Measurements from ENCODE around the gene POSTN.
A peak's percentile ranks its signal among the peaks of the same experiment; 100 is the strongest.

DNA sequence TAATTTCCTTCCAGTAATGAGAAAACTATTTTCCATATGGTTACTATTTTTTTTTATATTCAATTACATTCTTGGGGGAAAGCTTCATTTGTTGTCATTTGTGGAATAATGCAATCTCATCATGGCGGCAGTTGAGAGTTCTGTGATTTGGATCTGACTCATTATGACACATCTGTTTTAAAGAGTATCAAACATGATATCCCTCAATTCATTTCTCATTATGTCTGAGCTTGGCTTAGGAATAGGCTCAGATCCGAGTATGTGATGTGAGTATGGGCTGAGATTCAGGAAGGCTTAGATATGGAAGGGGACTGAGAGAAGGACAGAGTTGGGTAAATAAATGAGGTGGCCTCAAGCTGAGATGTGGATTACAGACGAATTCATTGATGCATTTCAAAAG, 64.4 kb downstream of the POSTN start:
- TF ChIP-seq, protein P1, sequence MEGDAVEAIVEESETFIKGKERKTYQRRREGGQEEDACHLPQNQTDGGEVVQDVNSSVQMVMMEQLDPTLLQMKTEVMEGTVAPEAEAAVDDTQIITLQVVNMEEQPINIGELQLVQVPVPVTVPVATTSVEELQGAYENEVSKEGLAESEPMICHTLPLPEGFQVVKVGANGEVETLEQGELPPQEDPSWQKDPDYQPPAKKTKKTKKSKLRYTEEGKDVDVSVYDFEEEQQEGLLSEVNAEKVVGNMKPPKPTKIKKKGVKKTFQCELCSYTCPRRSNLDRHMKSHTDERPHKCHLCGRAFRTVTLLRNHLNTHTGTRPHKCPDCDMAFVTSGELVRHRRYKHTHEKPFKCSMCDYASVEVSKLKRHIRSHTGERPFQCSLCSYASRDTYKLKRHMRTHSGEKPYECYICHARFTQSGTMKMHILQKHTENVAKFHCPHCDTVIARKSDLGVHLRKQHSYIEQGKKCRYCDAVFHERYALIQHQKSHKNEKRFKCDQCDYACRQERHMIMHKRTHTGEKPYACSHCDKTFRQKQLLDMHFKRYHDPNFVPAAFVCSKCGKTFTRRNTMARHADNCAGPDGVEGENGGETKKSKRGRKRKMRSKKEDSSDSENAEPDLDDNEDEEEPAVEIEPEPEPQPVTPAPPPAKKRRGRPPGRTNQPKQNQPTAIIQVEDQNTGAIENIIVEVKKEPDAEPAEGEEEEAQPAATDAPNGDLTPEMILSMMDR (conservative IDR thresholded peaks at IDR 0.05; ENCODE audit: low read depth, low read length): no peak
- TF ChIP-seq ELK1 (IDR thresholded peaks at IDR 0.05; ENCODE audit: borderline replicate concordance, low read depth, low read length) (no peak), CEBPB (IDR thresholded peaks at IDR 0.05; ENCODE audit: low read depth, low read length) (peak; percentile 72), RAD21 (IDR thresholded peaks at IDR 0.05; ENCODE audit: low read length) (no peak), POLR2A (IDR thresholded peaks at IDR 0.05; ENCODE audit: low read depth, low read length) (peak; percentile 45; the same call in 1 of the 2 replicates), MAZ (IDR thresholded peaks at IDR 0.05; ENCODE audit: borderline replicate concordance, low read depth, low read length) (no peak), CHD1 (IDR thresholded peaks at IDR 0.05; ENCODE audit: low read depth, low read length) (no peak), RFX5 (IDR thresholded peaks at IDR 0.05; ENCODE audit: low read depth, low read length) (no peak), MXI1 (IDR thresholded peaks at IDR 0.05; ENCODE audit: borderline replicate concordance, low read depth, low read length) (no peak), SMC3 (IDR thresholded peaks at IDR 0.05; ENCODE audit: low read depth, low read length) (no peak), MAFK (IDR thresholded peaks at IDR 0.05; ENCODE audit: low read depth, low read length) (peak; percentile 65; the same call in 1 of the 2 replicates), FOS (IDR thresholded peaks at IDR 0.05; ENCODE audit: low read depth, low read length) (peak; percentile 64), RCOR1 (IDR thresholded peaks at IDR 0.05; ENCODE audit: insufficient replicate concordance, low read length) (no peak)
- TF ChIP-seq, protein P2, sequence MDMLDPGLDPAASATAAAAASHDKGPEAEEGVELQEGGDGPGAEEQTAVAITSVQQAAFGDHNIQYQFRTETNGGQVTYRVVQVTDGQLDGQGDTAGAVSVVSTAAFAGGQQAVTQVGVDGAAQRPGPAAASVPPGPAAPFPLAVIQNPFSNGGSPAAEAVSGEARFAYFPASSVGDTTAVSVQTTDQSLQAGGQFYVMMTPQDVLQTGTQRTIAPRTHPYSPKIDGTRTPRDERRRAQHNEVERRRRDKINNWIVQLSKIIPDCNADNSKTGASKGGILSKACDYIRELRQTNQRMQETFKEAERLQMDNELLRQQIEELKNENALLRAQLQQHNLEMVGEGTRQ (IDR thresholded peaks at IDR 0.05; ENCODE audit: low read depth, low read length): no peak
